ENCODE measurements around the gene ADGRV1. TPM values are rescaled to one million over a fixed set of nuclear protein-coding genes. Genes with fewer than 3 reads are reported as not detected.
A peak's percentile ranks its signal among the peaks of the same experiment; 100 is the strongest.
"Not testable (repeated sequence)": the region's sequence is repeated elsewhere in the genome, so short reads cannot be mapped to it uniquely, and the experiment has no call there.

ADGRV1 gene
- polyA plus RNA-seq, 1 donor, result 1.1 TPM

DNA sequence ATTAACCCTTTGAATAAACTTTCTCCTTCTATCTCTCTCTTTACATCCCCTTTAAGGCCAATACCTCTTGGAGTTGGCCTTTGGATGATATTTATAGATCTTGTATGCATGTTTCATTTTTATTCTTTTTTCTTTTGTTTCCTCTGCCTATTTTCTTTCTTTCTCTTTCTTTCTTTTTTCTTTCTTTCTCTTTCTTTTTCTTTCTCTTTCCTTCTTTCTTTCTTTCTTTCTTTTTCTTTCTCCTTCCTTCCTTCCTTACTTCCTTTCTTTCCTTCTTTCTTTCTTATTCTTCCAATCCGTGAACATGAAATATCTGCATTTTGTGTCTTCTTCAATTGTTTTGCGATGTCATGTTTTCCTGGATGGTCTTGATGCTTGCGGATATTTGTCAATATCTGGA lies 276.1 kb downstream of the ADGRV1 start:
- no peak for DNase-seq

DNA sequence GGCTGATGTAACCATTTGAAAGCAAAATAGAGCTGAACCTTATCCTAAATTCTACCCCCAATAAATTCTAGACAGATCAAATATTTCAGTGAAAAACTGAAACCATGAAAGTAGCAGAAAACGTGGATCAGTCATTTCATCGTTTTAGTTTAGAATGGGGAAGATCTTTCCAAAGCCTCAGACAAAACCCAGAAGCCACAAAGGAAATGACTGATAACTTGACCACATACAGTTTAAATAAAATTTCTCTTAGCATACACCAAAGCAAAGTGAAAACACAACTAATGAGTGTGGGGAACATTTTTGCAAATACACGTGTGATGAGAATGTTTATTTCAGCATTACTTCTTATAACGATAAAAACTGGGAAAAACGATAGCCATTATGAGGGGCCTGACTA lies 284.8 kb downstream of the ADGRV1 start:
- no peak for DNase-seq

DNA sequence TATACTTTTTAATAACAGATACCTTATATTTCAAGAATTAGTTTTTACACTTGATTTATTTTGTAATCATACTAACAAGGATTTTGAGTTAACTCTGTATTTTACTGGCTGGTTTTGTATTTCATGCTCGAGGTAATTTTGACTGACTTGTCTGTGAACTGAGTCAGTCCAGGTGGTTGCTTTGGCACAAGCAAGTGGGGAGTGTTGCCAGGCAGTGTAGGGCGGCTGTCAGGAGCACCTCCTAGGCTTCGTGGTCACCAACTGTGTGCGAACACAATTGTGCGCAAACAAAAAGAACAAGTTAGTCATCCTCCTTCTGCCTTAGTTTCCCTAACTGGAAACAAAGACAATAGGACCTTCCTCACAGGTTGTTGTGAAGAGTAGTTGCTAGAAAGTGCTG lies 286.3 kb downstream of the ADGRV1 start:
- no peak for DNase-seq

DNA sequence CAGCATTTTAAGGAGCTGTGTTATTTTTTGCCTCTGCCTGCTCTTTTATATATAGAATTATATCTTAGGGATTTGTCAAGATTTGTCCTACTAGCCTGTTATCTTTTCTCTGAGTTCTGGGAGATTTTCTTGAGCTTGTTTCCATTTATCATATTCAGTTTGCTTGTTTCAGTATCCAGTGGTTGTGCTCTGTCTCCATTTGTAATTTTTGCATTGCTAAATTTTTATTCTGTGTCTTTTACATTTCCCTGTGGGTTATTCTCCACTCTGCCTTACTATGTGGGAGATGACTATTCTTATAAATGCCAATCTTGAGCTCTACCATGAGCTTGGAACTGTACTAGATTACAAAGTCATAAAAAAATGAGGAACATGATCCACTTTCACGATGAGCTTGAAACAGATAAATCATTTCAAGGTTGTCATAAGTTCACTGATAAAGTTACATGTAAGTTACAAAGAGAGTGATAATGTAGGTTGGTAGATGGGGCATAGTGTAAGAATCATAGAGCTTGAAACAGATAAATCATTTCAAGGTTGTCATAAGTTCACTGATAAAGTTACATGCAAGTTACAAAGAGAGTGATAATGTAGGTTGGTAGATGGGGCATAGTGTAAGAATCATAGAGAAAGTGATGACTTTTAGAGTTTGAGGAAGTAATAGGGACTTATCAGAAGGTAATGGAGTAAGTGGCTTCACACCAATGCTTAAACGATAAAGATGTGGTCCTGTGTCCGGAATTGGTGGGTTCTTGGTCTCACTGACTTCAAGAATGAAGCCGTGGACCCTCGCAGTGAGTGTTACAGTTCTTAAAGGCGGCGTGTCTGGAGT lies 287.3 kb downstream of the ADGRV1 start:
- DNase-seq, result no peak

DNA sequence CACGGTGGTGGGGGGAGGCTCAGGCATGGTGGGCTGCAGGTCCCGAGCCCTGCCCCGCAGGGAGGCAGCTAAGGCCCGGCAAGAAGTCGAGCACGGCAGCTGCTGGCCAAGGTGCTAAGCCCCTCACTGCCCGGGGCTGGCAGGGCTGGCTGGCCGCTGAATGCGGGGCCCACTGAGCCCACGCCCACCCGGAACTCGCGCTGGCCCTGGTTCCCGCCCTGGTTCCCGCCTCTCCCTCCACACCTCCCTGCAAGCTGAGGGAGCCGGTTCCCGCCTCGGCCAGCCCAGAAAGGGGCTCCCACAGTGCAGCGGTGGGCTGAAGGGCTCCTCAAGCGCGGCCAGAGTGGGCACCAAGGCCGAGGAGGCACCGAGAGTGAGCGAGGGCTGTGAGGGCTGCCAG lies 289.0 kb downstream of the ADGRV1 start:
- DNase-seq, result not testable (repeated sequence)

DNA sequence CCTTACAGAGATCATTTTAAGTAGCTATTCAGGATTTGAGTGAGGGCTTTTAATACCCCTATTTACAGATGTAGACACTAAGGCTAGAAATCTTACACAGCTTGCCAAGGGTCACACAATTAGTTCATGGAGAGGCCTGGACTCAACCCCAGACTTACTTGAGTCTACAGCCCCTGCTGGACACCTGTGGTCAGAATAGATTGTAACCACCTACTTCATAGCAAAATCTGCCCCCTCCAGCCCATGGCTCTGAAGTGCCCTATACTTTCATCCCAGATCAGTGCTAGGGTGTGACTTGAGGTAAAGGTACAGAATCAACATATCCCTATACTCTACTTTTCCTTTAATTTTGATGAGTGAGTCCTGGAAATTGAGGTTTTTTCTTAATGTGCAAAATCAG lies 291.3 kb downstream of the ADGRV1 start:
- no peak for DNase-seq

DNA sequence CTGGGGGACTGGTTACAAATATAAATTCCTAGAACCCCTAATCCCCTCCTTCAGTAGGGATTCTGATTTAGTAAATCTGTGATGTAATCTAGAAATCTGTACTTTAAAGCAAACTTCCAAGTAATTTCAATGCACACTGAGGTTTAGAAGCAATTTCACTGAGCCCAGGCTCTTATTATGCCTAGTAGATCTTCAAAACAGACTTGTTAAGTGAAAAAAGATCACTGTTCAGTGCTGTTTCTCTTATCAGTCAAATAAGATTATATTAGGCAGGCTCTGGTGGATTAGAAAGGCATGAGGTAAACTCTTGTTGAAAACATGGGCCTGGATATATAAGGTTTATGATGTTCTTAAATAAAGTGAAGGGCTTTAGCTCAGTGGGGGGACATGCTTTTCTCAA lies 293.9 kb downstream of the ADGRV1 start:
- DNase-seq, result no peak

DNA sequence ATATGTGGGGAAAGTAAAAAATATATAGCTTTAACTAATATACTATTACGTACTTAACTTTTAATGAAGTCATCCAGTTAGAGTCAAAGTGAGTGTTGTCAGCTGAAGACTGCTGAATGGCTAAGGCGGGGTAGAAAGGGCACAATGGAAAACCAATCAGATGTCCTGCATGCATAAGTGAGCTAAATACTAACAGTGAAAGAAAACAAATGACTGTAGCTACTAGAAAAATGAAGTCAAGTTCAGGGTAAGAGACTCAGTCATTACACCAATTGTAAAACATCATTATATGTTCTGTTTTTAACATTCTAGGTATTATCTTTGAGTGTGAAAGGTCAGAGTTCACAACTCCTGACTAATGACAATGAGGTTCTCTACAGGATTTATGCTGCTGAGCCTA lies 295.2 kb downstream of the ADGRV1 start:
- DNase-seq, result no peak

DNA sequence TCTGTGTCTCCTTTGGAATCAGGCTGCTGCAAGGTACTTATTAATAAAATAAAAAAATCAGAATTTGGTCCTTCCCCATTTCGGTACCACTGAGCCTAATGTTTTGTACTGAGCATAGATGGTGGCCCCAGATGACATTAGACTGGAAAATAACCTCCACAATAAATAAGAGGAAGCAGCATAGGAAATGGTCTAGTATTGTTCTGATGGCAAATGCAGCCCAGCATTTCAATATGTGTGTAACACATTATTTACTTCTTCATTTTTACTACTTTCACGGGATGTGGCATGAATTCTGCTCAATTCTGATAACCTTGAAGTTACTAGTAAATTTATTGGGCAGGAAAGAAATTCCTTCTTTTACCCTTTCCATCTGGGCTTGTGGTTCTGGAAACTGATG lies 295.6 kb downstream of the ADGRV1 start:
- no peak for DNase-seq

DNA sequence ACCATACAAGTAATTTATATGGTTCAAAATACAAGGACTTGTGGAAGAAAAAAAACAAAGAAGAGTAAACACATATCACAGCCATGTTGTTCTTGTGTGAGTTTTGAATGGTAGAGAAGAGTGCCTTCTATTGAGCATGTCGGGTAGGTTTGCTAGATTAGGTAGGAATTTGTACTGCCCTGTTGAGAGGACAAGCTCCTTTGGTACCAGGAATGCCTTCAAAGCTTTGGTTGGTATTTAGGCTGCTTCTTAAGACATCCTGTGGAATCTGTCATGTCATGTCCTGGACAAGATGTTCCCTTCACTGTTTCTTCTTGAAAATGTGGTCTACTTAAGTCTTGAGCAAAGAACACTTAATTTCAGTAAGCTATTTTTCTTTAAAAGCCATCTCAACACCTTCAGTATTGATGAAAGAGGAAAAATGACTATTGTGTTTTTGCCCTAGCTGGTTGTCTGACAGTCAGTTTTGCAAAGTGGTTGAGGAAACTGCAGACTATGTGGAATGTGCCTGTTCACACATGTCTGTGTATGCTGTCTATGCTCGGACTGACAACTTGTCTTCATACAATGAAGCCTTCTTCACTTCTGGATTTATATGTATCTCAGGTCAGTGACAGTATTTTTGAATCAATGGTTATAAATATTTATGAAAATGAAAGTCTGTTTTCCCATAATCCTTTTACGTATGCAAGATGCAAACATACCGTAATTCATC lies 296.9 kb downstream of the ADGRV1 start:
- DNase-seq, result no peak

DNA sequence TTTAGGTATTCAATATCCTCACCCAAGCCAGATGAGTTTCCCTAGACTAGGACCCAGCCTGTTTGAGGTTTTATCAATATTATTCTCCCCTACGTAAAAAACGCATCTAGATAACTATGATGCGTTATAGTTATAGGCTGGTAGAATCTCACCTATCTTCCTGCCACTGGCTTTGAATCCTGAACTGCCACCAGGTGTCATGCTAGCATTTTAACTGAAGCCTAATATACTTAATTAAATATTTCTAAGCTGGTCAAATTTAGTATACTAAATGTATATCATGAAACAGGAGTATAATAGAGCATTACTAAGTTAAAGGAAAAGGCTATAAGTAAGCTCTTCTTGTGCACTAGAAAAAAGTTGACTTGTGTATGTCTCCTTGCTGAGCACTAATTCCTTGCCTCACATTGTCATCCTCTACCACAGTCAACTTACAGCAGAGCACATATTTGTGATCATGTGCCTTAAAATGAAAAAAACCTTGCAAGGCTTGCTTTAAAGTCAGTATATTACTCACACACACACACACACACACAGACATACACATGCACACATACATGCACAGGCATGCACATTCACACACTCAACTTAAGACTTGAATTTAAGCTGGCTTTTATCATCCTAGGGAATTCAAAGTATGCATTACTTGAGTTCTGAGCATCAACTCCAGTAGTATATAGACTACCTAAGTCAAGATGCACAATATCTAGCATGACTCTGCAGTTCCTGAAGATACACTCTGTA lies 303.4 kb downstream of the ADGRV1 start:
- DNase-seq, result no peak

DNA sequence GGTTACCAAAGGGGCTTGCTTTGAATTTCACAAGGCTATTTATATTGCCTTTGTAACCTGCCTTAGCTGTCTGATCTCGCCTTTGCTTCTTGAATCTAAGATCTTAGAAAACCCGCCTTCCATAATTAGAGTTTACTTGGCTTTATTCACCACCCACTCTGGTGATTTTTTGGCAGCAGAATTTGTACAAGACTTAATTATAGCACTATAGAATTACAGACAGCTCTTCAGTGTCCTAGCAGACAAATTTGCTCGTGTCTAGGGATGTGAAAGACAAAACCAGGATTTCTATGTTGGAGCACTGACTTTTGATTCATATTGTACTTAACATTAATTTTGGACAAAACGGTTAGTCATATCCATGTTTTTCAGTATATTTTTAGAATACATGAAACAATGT lies 306.6 kb downstream of the ADGRV1 start:
- no peak for DNase-seq

DNA sequence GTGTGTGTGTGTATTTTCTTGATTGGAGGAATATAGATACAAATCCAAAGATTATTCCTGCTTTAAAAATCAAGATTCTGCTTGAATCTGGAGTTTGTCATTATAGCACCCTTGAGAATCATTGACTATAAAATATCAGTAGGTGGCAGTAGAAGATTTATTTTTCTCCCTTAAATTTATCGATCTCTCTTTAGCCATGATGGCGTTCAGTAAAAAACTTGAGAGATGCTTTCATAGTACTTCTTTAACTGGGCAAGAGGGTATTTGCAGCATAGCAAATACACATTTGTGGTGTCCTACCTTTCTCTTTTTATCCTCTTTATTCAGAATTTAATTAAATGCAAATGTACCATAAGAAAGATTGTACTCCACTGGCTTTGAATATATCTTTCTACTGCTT lies 307.7 kb downstream of the ADGRV1 start:
- peak; percentile 17 for DNase-seq

DNA sequence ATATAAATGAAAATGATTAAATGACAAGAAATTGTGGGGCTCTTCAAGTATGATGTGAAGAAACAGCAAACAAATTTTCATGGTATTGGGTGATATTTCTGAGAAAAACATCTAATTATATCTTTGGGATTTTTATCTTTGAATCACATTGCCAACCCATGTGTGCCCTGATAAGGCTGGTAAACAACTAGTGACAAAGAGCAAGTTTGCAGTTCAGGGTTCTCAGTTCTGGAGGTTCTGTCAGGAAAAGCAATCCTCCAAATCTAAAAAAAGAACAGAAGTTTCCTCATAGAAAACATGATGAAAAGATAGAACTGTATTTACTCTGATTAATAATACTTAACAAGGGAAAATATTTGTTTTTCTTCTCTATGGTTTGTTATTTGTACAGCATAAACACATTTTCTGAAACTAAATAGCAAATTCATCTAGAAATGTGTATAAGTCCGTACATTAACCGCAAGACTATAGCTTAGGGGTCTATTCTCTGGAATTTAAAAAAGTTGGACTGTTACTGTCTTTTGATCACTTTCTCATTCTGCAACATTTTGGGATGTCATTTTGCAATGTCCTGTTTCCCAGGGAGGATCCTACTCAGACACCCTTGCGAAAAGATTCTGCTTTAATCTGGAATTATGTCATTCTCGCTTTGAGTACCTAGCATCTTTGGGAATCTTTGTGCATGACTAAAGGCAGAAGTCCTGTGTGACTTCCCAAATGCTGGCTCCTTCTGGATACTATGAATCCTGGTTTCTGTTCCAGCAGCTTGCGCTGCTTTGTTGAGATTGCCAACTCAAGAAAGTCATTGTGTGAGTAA lies 308.5 kb downstream of the ADGRV1 start:
- DNase-seq, result peak; percentile 46

DNA sequence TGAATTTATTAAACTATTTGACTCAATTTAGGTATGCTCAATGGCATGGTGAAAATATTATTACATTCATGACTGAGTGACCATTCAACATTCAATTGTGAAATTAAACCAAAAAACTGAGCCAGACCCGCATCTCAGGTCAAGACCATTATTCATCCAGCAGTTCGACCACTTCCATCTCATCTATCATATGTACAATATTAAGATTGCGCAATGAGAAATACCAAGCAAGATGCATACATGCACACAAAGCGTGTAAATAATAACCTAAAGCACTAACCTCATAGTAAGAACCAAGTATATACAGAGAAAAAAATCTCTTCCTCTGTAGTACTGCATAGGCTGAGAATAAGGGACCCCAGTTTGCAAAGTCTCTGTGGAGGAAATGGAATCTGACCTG lies 310.2 kb downstream of the ADGRV1 start:
- no peak for DNase-seq

DNA sequence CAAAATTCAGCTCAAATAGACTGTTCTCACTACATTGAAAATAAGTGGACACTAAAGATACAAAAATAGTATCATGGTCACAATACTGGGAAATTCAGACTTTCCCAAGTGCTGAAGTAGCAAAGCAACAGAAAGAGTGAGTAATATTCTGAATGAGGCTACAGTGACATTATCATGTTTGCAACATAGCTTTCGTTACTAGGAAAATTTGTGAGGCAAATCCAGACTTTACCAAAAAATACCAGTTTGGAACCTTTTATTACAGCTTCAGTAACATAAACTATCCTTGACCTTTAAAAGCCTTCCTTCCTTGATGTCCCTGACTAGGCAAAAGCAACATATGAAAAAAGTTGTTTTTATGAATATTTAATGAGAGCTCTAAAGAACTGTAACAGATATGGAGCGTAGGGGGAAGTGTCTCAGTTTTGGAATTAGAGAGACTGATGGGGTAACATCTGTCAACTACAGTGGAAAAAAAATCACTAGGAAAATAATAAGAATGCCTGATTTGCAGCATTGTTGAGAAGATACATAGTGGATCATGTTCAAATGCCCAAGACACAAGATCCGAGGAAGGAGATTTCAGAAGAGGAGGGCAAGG lies 312.9 kb downstream of the ADGRV1 start:
- no peak for DNase-seq

DNA sequence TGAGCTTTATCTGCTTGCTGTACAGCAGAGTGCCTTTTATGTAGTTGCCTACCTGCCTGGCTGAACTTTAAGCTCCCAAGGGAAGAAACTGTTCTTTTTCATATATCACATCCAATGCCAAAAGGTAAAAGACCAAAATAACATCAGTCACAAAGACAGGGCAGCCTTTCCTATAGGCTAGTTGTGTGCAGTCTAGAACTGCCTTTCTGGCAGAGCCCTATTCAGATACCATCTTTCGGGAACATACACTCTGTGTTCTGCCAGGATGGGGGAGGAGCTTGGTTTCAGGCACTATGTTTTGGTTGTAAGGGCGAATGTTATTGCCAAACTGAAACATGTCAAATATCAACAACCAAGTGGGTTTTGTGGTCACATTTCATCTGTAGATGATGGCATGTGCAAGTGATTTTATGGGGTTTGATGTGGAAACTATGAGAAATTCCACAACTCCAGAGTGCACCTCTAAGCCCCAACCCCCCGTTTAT lies 314.5 kb downstream of the ADGRV1 start:
- DNase-seq, result no peak

DNA sequence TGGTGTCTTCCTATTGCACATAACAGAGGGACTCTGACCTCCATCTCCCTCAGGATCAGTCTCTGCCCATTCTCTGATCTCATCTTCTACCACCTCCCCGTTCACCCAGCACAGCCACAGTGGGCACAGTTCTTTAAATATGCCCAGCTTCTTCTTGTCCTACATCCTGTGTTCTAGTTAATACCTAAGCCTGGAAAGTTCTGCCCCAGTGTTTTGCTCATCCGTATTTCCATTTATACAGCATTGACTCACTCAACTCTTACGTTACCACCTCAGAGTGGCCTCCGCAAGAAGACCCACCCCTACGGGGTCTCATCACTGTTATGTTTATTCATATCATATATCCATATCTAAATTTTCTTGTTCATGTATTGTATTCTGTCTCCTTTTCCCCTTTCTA lies 315.5 kb downstream of the ADGRV1 start:
- no peak for DNase-seq

DNA sequence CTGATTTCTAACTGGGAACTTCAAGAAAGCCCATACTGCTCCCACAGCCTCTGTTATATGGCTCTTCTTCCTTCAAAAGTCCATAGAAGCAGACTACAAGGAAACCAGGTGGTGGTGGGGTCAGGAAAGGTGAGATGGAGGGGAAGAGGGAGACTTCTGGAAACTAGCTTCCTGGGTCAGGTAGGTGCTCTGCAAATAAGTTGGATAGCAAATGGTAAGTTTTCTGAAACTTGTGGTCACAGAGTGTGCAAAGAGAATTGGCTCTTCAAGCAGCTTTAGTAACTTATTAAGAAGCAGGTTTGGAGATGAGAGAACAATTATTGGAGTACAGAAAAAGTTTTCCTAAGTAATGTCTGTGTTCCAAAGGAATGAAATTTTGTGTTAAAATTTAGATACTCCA lies 316.9 kb downstream of the ADGRV1 start:
- DNase-seq, result no peak

DNA sequence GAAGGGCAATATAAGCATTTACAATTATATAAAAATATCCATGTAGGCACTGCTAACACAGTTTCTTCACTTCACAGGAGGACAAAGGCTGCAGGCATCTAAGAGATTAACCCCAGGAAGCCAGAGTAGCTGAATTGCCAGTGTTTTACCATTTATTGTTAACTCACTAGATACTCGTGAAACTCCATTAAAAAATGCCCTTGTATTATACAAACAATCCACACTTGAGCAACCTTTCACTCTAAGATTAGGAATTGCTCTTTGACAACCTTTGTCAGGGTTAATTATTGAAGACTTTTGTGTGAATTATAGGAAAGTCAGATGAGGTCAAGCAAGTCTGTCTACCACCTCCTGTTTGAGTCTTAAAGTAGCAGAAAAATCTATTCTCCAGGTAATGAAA lies 317.8 kb downstream of the ADGRV1 start:
- no peak for DNase-seq

DNA sequence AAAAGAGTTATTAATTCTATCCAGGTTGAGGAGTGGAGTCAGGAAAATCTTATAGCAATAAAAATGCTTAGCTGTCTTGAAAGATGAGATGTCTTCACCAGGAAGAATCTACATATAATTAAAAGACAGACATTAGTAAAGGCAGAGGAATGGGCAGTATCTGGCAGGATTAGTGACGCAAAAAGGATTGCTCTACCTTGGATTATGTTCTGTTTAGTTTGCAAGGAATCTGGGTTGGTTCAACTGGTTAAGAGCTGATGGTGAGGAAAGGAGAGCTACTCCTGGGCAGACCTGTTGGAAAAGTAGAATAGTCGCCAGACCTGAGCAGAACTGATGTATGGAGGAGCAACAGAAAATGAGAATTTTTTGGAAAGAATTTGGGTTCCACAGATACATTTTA lies 318.5 kb downstream of the ADGRV1 start:
- DNase-seq, result no peak

DNA sequence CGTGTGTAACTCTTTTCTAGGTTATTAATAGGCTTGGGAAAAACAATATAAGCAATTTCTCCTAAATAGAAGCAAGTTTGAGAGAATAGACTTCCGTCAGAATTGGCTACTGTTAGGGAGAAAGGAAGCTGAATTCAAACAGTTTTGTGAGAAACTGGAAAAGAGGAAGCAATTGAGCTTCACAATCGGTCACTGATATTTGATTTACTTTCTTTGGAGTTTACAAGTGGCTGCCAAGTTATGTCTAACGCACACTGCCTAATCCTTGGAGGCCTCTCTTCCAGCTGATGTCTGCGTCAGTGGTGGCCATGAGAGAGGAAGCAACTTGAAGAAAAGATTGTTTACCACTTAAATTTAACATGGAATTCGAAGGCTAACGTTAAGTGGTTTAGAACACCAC lies 319.5 kb downstream of the ADGRV1 start:
- peak; percentile 38 for DNase-seq
